Tibial artery (tissue), 4 donors: ENCODE measurements around the gene FARP2.
"Not testable (repeated sequence)": the region's sequence is repeated elsewhere in the genome, so short reads cannot be mapped to it uniquely, and the experiment has no call there.

Experiments used
- DNase-seq, 2 donors: peaks; one replicate each; pipeline ENCODE4 v3.0.0-alpha.2; 2019
- H3K27ac ChIP-seq, 2 donors: fragments of 200-600 bp; sonication (generic) in 1 of 2; 1 replicate in 1 of 2; 2 replicates in 1 of 2; pipeline ENCODE4 v1.5.1; 2018 to 2019; ENCODE audit warnings: mild to moderate bottlenecking in 1 of 2
- H3K27me3 ChIP-seq, 2 donors: fragments of 200-600 bp; sonication (generic) in 1 of 2; one replicate each; pipeline versions ENCODE4 v1.5.1 to v1.6.0; 2016 to 2019
- H3K36me3 ChIP-seq, 3 donors: fragments of 200-600 bp; sonication (generic) in 2 of 3; one replicate each; pipeline ENCODE4 v1.5.1; 2016 to 2019; ENCODE audit warnings: mild to moderate bottlenecking in 2 of 3
- H3K4me1 ChIP-seq, 4 donors: fragments of 200-600 bp; sonication (generic) in 2 of 4; 1 replicate in 3 of 4; 2 replicates in 1 of 4; pipeline ENCODE4 v1.5.1; 2016 to 2019
- H3K4me3 ChIP-seq, 2 donors: fragments of 200-600 bp; sonication (generic) in 1 of 2; 1 replicate in 1 of 2; 2 replicates in 1 of 2; pipeline ENCODE4 v1.5.1; 2018 to 2019; ENCODE audit warnings: mild to moderate bottlenecking in 2 of 2
- H3K9me3 ChIP-seq, 3 donors: fragments of 200-600 bp; sonication (generic) in 1 of 3; one replicate each; pipeline ENCODE4 v1.5.1; 2016 to 2019
- intact Hi-C: fragments of 100-400 bp; cut with DNase I; formaldehyde crosslinking; loops from one replicate; pipeline ENCODE4 v1.15.0; 2023; ENCODE audit warnings: low total_unique reads
- TF ChIP-seq, protein P1 (sequence below), 2 experiments: fragments of 200-600 bp in 1 of 2; fragments of 450-650 bp in 1 of 2; IDR thresholded peaks; one replicate each; pipeline ENCODE4 v1.5.1; 2017 to 2019; ENCODE audit warnings: antibody characterized with exemption in 2 of 2, mild to moderate bottlenecking in 1 of 2, moderate library complexity in 1 of 2

FARP2 gene

DNA sequence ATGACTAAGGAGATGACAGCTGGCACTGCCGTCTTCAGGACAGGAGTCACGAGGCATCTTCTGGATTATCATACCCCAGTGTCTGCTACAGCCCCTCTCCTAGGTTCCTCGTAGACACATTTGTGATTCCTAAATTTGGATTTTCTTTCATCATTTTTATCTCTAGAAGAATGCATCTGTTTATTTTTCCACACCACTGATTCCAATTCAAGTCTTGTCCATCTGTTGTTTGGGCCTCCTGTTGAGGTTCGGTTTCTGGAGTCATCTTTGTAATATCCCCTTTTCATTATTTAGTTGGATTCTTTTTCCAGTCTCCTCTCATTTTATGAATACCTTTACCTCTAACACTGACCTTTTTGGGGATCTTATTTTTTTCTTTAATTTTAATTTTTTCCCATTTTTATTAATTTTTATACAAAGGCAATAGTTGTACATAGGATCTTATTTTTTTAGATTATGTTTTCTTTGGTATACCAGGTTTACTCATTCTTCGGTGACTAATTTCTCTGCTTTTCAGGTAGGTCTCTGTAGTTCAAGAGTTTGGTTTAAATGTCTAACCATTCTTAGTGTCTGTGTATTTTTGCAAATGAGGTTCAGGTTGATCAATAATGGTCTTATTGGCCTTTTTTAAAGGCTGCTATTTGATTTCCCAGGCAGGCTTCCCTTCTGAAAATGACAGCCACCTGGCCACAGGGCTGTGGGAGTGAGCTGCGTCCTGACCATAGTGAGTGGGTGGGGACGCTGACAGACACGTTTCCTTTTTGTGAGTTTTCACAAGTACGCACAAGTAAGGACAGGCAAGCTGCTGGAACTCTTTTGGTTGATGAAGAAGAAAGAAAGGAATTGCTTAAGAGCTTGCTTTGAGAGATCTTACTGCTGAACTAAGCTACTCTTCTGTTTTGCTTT is 34.5 kb downstream of the FARP2 start:
- H3K4me1 ChIP-seq, result peaks cover 0 to 5% (median 4%) of the 10 kb centered on the region in 4 donors
- TF ChIP-seq, protein P1, sequence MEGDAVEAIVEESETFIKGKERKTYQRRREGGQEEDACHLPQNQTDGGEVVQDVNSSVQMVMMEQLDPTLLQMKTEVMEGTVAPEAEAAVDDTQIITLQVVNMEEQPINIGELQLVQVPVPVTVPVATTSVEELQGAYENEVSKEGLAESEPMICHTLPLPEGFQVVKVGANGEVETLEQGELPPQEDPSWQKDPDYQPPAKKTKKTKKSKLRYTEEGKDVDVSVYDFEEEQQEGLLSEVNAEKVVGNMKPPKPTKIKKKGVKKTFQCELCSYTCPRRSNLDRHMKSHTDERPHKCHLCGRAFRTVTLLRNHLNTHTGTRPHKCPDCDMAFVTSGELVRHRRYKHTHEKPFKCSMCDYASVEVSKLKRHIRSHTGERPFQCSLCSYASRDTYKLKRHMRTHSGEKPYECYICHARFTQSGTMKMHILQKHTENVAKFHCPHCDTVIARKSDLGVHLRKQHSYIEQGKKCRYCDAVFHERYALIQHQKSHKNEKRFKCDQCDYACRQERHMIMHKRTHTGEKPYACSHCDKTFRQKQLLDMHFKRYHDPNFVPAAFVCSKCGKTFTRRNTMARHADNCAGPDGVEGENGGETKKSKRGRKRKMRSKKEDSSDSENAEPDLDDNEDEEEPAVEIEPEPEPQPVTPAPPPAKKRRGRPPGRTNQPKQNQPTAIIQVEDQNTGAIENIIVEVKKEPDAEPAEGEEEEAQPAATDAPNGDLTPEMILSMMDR (IDR thresholded peaks at IDR 0.05), result no peak
- no peak for DNase-seq
- intact Hi-C loops, result no loop called here
- peaks cover 0 to 9% (median 5%) of the 10 kb centered on the region in 3 donors for H3K36me3 ChIP-seq
- no peaks in the 10 kb centered on the region for H3K27me3 ChIP-seq
- H3K9me3 ChIP-seq, result no peaks in the 10 kb centered on the region
- no peak overlapping the region for H3K4me3 ChIP-seq
- no peak overlapping the region for H3K27ac ChIP-seq

DNA sequence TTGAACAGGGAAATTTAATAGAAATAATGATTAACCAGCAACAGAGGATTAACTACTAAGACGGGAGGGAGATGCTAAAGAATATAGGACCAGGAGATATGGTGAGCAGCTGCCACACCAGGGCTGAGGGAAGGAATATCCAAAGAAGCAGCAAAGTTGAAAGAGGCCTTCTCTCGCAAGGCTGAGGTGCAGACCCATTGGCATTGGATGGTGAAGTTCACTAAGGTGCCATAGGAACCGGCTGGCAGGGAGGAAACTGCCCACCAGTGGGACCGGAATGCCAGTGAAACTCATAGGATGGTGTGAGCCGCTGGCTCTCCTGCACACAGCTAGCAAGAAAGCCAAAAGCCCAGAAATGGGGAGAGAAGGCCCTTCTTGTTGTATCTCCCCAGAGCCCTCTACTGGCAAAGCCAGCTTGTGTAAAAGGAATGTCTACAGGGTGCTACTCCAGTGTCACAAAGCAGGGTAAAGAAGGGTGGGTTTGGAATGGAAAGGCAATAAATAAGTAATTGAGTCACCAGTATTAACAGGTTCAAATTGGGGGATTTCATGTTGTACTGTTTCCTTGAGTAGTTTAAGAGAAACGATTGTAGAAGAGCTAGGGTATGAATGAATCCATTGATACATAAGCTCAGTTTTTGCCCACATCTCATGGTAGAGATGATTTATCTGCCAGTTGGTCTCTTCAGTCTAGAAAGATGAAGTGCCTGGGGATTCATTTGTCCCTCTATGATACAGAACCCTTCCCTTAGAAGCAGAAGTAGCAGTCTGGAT is 36.0 kb downstream of the FARP2 start:
- TF ChIP-seq, protein P1 (IDR thresholded peaks at IDR 0.05), result peak; percentile 41 to 45
- peak in 1 of 2 donors; percentile 26 for DNase-seq

DNA sequence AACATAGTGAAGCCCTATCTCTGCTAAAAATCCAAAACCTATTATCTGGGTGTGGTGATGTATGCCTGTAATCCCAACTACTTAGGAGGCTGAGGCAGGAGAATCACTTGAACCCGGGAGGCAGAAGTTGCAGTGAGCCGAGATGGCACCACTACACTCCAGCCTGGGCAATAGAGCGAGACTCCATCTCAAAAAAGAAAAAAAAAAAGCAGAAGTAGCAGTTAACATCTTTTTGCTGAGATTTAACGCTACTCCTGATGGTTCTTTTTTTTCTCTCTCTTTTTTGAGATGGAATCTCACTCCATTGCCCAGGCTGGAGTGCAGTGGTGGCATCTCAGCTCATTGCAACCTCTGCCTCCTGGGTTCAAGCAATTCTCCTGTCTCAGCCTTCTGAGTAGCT is 36.7 kb downstream of the FARP2 start:
- H3K27ac ChIP-seq, H3K27me3 ChIP-seq, H3K36me3 ChIP-seq, H3K4me1 ChIP-seq, intact Hi-C loops, H3K9me3 ChIP-seq, DNase-seq, H3K4me3 ChIP-seq: not testable (repeated sequence)

More for the DNA sequence above, 36.0 kb downstream of the FARP2 start:
- peaks cover 0 to 9% (median 5%) of the 10 kb centered on the region in 3 donors for H3K36me3 ChIP-seq
- no peak overlapping the region for H3K27ac ChIP-seq
- no peaks in the 10 kb centered on the region for H3K9me3 ChIP-seq
- H3K4me1 ChIP-seq, result peaks cover 0 to 5% (median 4%) of the 10 kb centered on the region in 4 donors
- H3K27me3 ChIP-seq, result no peaks in the 10 kb centered on the region
- no peak overlapping the region for H3K4me3 ChIP-seq
- intact Hi-C loops, result no loop called here

DNA sequence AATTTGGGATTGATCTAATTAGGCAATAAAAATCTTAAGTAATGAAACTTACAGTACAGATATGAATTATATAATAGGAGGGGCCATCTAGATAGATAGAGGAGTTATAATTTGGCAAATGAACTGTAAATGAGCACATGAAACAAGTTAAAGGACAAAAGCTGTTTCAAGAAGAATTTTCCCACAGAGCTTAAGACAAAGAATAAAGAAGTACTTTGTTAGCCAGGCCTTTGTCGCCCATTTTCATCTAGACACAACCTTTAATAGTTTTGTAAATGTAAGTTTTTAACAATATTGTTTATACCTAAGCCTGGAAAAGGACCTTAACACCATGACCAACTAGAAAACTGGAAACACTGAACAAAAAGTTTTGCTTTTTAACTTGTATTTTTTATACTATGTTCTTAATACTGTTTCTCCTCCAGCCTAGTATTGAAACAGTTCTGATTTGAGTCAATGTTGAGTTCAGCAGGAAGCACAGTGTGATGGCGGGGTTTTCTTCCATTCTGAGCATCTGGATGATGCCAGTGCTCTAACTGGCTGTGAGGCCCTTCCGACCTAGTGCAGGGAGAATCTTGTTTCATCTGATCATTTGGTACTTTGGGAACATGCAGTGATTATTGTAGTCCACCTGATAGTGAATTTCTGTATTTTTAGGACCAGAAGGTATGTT is 37.6 kb downstream of the FARP2 start:
- intact Hi-C loops, result no loop called here
- Histone ChIP-seq H3K4me1 (peaks cover 0 to 5% (median 4%) of the 10 kb centered on the region in 4 donors), H3K4me3 (no peak overlapping the region), H3K27me3 (no peaks in the 10 kb centered on the region), H3K9me3 (no peaks in the 10 kb centered on the region), H3K36me3 (peaks cover 0 to 9% (median 5%) of the 10 kb centered on the region in 3 donors), H3K27ac (no peak overlapping the region)
- TF ChIP-seq, protein P1 (IDR thresholded peaks at IDR 0.05), result no peak
- DNase-seq, result no peak

DNA sequence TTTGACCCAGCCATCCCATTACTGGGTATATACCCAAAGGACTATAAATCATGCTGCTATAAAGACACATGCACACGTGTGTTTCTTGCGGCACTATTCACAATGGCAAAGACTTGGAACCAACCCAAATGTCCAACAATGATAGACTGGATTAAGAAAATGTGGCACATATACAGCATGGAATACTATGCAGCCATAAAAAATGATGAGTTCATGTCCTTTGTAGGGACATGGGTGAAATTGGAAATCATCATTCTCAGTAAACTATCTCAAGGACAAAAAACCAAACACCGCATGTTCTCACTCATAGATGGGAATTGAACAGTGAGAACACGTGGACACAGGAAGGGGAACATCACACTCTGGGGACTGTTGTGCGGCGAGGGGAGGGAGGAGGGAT is 40.7 kb downstream of the FARP2 start:
- intact Hi-C loops, H3K4me3 ChIP-seq, H3K27ac ChIP-seq, H3K36me3 ChIP-seq, H3K4me1 ChIP-seq, H3K27me3 ChIP-seq, H3K9me3 ChIP-seq, DNase-seq: not testable (repeated sequence)
